HuH-7 (cell line): ENCODE data around the gene ISY1.
A peak's percentile ranks its signal among the peaks of the same experiment; 100 is the strongest.
"Not testable (repeated sequence)": the region's sequence is repeated elsewhere in the genome, so short reads cannot be mapped to it uniquely, and the experiment has no call there.

Source experiments
- DNase-seq: peaks from one replicate; pipeline ENCODE4 v3.0.0; 2011; ENCODE audit warnings: low spot score

The ISY1 gene

GRCh38 chr3:129166579-129167332 lies 5.9 kb upstream of the ISY1 start:
- no peak for DNase-seq

- DNase-seq: not testable (repeated sequence)
Observed at GRCh38 chr3:129165594-129165993, 4.7 kb upstream of the ISY1 start.

GRCh38 chr3:129164500-129164899 lies 3.6 kb upstream of the ISY1 start:
- no peak for DNase-seq

- DNase-seq: no peak
Observed at GRCh38 chr3:129162729-129163579, 2.1 kb upstream of the ISY1 start.

- DNase-seq: no peak
Observed at GRCh38 chr3:129161860-129162271, 1.0 kb upstream of the ISY1 start.

- no peak for DNase-seq
Observed at GRCh38 chr3:129144786-129145185, 16.1 kb downstream of the ISY1 start.

- DNase-seq: not testable (repeated sequence)
Observed at GRCh38 chr3:129141011-129141410, 19.9 kb downstream of the ISY1 start.

GRCh38 chr3:129139911-129140310 lies 21.0 kb downstream of the ISY1 start:
- no peak for DNase-seq

GRCh38 chr3:129136275-129136674 lies 24.6 kb downstream of the ISY1 start:
- not testable (repeated sequence) for DNase-seq

- DNase-seq: no peak
Observed at GRCh38 chr3:129132097-129132866, 28.6 kb downstream of the ISY1 start.

- no peak for DNase-seq
Observed at GRCh38 chr3:129131465-129132088, 29.3 kb downstream of the ISY1 start.

GRCh38 chr3:129130291-129130813 lies 30.5 kb downstream of the ISY1 start:
- DNase-seq: no peak

GRCh38 chr3:129128357-129129155 lies 32.3 kb downstream of the ISY1 start:
- DNase-seq: no peak

- DNase-seq: no peak
Observed at GRCh38 chr3:129126726-129127280, 34.1 kb downstream of the ISY1 start.

- DNase-seq: peak; percentile 86
Observed at GRCh38 chr3:129123314-129124060, 37.4 kb downstream of the ISY1 start.

GRCh38 chr3:129122412-129123011 lies 38.4 kb downstream of the ISY1 start:
- DNase-seq: no peak

- DNase-seq: peak; percentile 95
Observed at GRCh38 chr3:129121792-129122411, 39.0 kb downstream of the ISY1 start, which contains the start of gene RAB43. Gene RAB43, minus strand, starts transcription at chr3:129121804. Its CDS starts 315 bp downstream, at chr3:129121489.

GRCh38 chr3:129121016-129121791 lies 39.7 kb downstream of the ISY1 start:
- DNase-seq: no peak
